Epithelial cell of esophagus (primary cell): ENCODE results near the gene AK4.

ENCODE experiments used
- DNase-seq: peaks from one replicate; pipeline ENCODE4 v3.0.0; 2010; ENCODE audit warnings: low read depth
- H3K4me3 ChIP-seq: 2 replicates; pipeline ENCODE4 v1.5.1; 2011; ENCODE audit warnings: mild to moderate bottlenecking, low read length, control low read depth
- CTCF ChIP-seq: IDR thresholded peaks from 2 replicates; pipeline ENCODE4 v1.5.1; 2011; ENCODE audit warnings: low read depth, mild to moderate bottlenecking, low read length, control low read depth, inconsistent platforms; ENCODE audit not compliant: insufficient read depth; ENCODE audit errors: missing control alignments

AK4 gene

GRCh38 chr1:65146908-65147423 is 1.0 kb upstream of the AK4 start:
- DNase-seq, result peak; percentile 32
- peak overlapping the region; percentile 61 for H3K4me3 ChIP-seq
- TF ChIP-seq CTCF, result no peak

- DNase-seq, result peak; percentile 66
- no peak for TF ChIP-seq CTCF
- peak overlapping the region; percentile 61 for H3K4me3 ChIP-seq
These were observed 402 bp upstream of the AK4 start for GRCh38 chr1:65147424-65148177.

- peak; percentile 39 for DNase-seq
- H3K4me3 ChIP-seq, result peak overlapping the region; percentile 54
- no peak for TF ChIP-seq CTCF
These were observed 746 bp downstream of the AK4 start for GRCh38 chr1:65148548-65149350.

GRCh38 chr1:65149351-65150107 is 1.5 kb downstream of the AK4 start:
- no peak for TF ChIP-seq CTCF
- H3K4me3 ChIP-seq, result peak overlapping the region; percentile 54
- no peak for DNase-seq

- DNase-seq, result no peak
- H3K4me3 ChIP-seq, result no peak overlapping the region
- no peak for TF ChIP-seq CTCF
These were observed 2.1 kb downstream of the AK4 start for GRCh38 chr1:65150108-65150463.

- DNase-seq, result no peak
- no peak for TF ChIP-seq CTCF
- no peak overlapping the region for H3K4me3 ChIP-seq
These were observed 2.7 kb downstream of the AK4 start for GRCh38 chr1:65150583-65151263.
